Neural cell (in vitro differentiated cells): ENCODE measurements around the gene TCEAL9. TPM values are rescaled to one million over a fixed set of nuclear protein-coding genes. Genes with fewer than 3 reads are reported as not detected.
A peak's percentile ranks its signal among the peaks of the same experiment; 100 is the strongest.

Experiments
- H2AFZ ChIP-seq: fragments of 200-600, 300-800 bp; sonication (generic), shearing (Covaris generic); 2 replicates; pipeline ENCODE4 v1.6.0; 2014; ENCODE audit warnings: low read depth, mild to moderate bottlenecking, antibody characterized with exemption, low read length, moderate library complexity
- H3F3A ChIP-seq: fragments of 200-600 bp; shearing (Covaris generic); 2 replicates; pipeline ENCODE4 v1.6.1; 2016; ENCODE audit warnings: mild to moderate bottlenecking, moderate library complexity, mixed read lengths, antibody characterized with exemption, low read length; ENCODE audit not compliant: insufficient read depth, poor library complexity, severe bottlenecking
- H3K27ac ChIP-seq: fragments of 200-600, 300-800 bp; sonication (generic), shearing (Covaris generic); 2 replicates; pipeline ENCODE4 v1.5.1; 2014; ENCODE audit warnings: mild to moderate bottlenecking, low read length, moderate library complexity
- H3K27me3 ChIP-seq: fragments of 300-800, 200-600 bp; sonication (generic), shearing (Covaris generic); 2 replicates; pipeline ENCODE4 v1.6.0; 2014; ENCODE audit warnings: mild to moderate bottlenecking, low read depth, low read length, moderate library complexity; ENCODE audit not compliant: insufficient read depth
- H3K36me3 ChIP-seq: fragments of 300-800, 200-600 bp; sonication (generic), shearing (Covaris generic); 2 replicates; pipeline ENCODE4 v1.5.1; 2014; ENCODE audit warnings: mild to moderate bottlenecking, antibody characterized with exemption, low read length, moderate library complexity; ENCODE audit not compliant: insufficient read depth
- H3K4me2 ChIP-seq: fragments of 300-800, 200-600 bp; sonication (generic), shearing (Covaris generic); 2 replicates; pipeline ENCODE4 v1.6.0; 2014; ENCODE audit warnings: mild to moderate bottlenecking, low read length
- H3K4me3 ChIP-seq: fragments of 300-800, 200-600 bp; sonication (generic), shearing (Covaris generic); 2 replicates; pipeline ENCODE4 v1.5.1; 2014; ENCODE audit warnings: mild to moderate bottlenecking, low read length, moderate library complexity
- H3K79me2 ChIP-seq: fragments of 200-600 bp; shearing (Covaris generic); replicated peaks from 2 replicates; pipeline ENCODE4 v1.6.0; 2014; ENCODE audit warnings: mild to moderate bottlenecking, low read length, moderate library complexity; ENCODE audit not compliant: insufficient read depth
- H3K9ac ChIP-seq: fragments of 300-800, 200-600 bp; sonication (generic), shearing (Covaris generic); 2 replicates; pipeline ENCODE4 v1.6.1; 2016; ENCODE audit warnings: mild to moderate bottlenecking, low read length, mixed read lengths
- H3K9me2 ChIP-seq: fragments of 200-600 bp; shearing (Covaris generic); 2 replicates; pipeline ENCODE4 v1.6.1; 2016; ENCODE audit warnings: mild to moderate bottlenecking, low read length, mixed read lengths; ENCODE audit not compliant: insufficient read depth
- H3K9me3 ChIP-seq: fragments of 200-600, 300-800 bp; sonication (generic), shearing (Covaris generic); 2 replicates; pipeline ENCODE4 v1.6.1; 2016; ENCODE audit warnings: mild to moderate bottlenecking, mixed run types, low read length, moderate library complexity, mixed read lengths
- H4K20me1 ChIP-seq: fragments of 200-600 bp; shearing (Covaris generic); 2 replicates; pipeline ENCODE4 v1.6.1; 2016; ENCODE audit warnings: mild to moderate bottlenecking, mixed run types; ENCODE audit not compliant: insufficient read depth
- EZH2 ChIP-seq: fragments of 200-600, 300-800 bp; shearing (Covaris generic), sonication (generic); IDR thresholded peaks from 2 replicates; pipeline ENCODE4 v1.6.1; 2014; ENCODE audit warnings: antibody characterized with exemption, low read length, borderline replicate concordance, mild to moderate bottlenecking; ENCODE audit not compliant: insufficient read depth, poor library complexity, severe bottlenecking
- MXI1 ChIP-seq: fragments of 450-650 bp; conservative IDR thresholded peaks from 2 replicates; pipeline ENCODE4 v1.6.1; 2014; ENCODE audit warnings: antibody characterized with exemption, mild to moderate bottlenecking; ENCODE audit not compliant: poor library complexity, severe bottlenecking
- POLR2AphosphoS5 ChIP-seq: IDR thresholded peaks from 2 replicates; pipeline ENCODE4 v1.6.1; 2012
- RAD21 ChIP-seq: fragments of 450-650 bp; conservative IDR thresholded peaks from 2 replicates; pipeline ENCODE4 v1.6.1; 2014; ENCODE audit warnings: antibody characterized with exemption, mild to moderate bottlenecking, moderate library complexity
- SMC3 ChIP-seq: fragments of 450-650 bp; conservative IDR thresholded peaks from 2 replicates; pipeline ENCODE4 v1.6.1; 2014; ENCODE audit warnings: antibody characterized with exemption, mild to moderate bottlenecking, moderate library complexity; ENCODE audit not compliant: poor library complexity
- TAF1 ChIP-seq: IDR thresholded peaks from 2 replicates; pipeline ENCODE4 v1.6.1; 2012; ENCODE audit warnings: low read depth
- polyA minus RNA-seq: library from RNA; depleted of rRNA, polyadenylated mRNA; stranded (reverse); fragments of >200 nt; gene quantifications from 2 replicates; pipeline ENCODE4 v1.2.3, GENCODE V29; 2014
- polyA plus RNA-seq: library from polyadenylated mRNA; depleted of rRNA; stranded (reverse); fragments of >200 nt; gene quantifications from 2 replicates; pipeline ENCODE4 v1.2.3, GENCODE V29; 2014
- TF ChIP-seq, protein P1 (sequence below): IDR thresholded peaks from 2 replicates; pipeline ENCODE4 v1.6.1; 2012; ENCODE audit warnings: borderline replicate concordance
- TF ChIP-seq, protein P2 (sequence below): fragments of 450-650 bp; IDR thresholded peaks from 2 replicates; pipeline ENCODE4 v1.5.1; 2014; ENCODE audit warnings: antibody characterized with exemption, mild to moderate bottlenecking, moderate library complexity; ENCODE audit not compliant: poor library complexity, severe bottlenecking

The TCEAL9 gene
- polyA plus RNA-seq = 84.5 and 102 TPM in 2 replicates
- polyA minus RNA-seq = 39.4 and 52.0 TPM in 2 replicates

- no peaks in the 10 kb centered on the region for H3K9me2 ChIP-seq
- H2AFZ ChIP-seq = peak within 1 kb of the TSS; percentile 4
- no peaks in the 10 kb centered on the region for H3F3A ChIP-seq
- H3K27ac ChIP-seq = peak within 1 kb of the TSS; percentile 84
- peak within 1 kb of the TSS; percentile 90 for H3K9ac ChIP-seq
- no peak for TF ChIP-seq SMC3
- peak; percentile 32 for TF ChIP-seq TAF1
- no peak for TF ChIP-seq EZH2
- TF ChIP-seq RAD21 = no peak
- peak; percentile 94 for TF ChIP-seq POLR2AphosphoS5
- TF ChIP-seq, protein P1, sequence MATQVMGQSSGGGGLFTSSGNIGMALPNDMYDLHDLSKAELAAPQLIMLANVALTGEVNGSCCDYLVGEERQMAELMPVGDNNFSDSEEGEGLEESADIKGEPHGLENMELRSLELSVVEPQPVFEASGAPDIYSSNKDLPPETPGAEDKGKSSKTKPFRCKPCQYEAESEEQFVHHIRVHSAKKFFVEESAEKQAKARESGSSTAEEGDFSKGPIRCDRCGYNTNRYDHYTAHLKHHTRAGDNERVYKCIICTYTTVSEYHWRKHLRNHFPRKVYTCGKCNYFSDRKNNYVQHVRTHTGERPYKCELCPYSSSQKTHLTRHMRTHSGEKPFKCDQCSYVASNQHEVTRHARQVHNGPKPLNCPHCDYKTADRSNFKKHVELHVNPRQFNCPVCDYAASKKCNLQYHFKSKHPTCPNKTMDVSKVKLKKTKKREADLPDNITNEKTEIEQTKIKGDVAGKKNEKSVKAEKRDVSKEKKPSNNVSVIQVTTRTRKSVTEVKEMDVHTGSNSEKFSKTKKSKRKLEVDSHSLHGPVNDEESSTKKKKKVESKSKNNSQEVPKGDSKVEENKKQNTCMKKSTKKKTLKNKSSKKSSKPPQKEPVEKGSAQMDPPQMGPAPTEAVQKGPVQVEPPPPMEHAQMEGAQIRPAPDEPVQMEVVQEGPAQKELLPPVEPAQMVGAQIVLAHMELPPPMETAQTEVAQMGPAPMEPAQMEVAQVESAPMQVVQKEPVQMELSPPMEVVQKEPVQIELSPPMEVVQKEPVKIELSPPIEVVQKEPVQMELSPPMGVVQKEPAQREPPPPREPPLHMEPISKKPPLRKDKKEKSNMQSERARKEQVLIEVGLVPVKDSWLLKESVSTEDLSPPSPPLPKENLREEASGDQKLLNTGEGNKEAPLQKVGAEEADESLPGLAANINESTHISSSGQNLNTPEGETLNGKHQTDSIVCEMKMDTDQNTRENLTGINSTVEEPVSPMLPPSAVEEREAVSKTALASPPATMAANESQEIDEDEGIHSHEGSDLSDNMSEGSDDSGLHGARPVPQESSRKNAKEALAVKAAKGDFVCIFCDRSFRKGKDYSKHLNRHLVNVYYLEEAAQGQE = peak; percentile 80
- peak; percentile 29 for TF ChIP-seq MXI1
- TF ChIP-seq, protein P2, sequence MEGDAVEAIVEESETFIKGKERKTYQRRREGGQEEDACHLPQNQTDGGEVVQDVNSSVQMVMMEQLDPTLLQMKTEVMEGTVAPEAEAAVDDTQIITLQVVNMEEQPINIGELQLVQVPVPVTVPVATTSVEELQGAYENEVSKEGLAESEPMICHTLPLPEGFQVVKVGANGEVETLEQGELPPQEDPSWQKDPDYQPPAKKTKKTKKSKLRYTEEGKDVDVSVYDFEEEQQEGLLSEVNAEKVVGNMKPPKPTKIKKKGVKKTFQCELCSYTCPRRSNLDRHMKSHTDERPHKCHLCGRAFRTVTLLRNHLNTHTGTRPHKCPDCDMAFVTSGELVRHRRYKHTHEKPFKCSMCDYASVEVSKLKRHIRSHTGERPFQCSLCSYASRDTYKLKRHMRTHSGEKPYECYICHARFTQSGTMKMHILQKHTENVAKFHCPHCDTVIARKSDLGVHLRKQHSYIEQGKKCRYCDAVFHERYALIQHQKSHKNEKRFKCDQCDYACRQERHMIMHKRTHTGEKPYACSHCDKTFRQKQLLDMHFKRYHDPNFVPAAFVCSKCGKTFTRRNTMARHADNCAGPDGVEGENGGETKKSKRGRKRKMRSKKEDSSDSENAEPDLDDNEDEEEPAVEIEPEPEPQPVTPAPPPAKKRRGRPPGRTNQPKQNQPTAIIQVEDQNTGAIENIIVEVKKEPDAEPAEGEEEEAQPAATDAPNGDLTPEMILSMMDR = no peak
- H3K4me2 ChIP-seq = peak within 1 kb of the TSS; percentile 73
- H3K79me2 ChIP-seq = peaks cover 4% of the 10 kb centered on the region
- H4K20me1 ChIP-seq = no peaks in the 10 kb centered on the region
- no peaks in the 10 kb centered on the region for H3K36me3 ChIP-seq
- peak within 1 kb of the TSS; percentile 79 for H3K4me3 ChIP-seq
- H3K27me3 ChIP-seq = no peaks in the 10 kb centered on the region
- H3K9me3 ChIP-seq = no peaks in the 10 kb centered on the region
Observed at GRCh38 chrX:103356130-103356798, at the start of gene TCEAL9. TSS of gene TCEAL9 (plus strand) at chrX:103356506. CDS start at chrX:103357685, 1,179 bp downstream.

DNA sequence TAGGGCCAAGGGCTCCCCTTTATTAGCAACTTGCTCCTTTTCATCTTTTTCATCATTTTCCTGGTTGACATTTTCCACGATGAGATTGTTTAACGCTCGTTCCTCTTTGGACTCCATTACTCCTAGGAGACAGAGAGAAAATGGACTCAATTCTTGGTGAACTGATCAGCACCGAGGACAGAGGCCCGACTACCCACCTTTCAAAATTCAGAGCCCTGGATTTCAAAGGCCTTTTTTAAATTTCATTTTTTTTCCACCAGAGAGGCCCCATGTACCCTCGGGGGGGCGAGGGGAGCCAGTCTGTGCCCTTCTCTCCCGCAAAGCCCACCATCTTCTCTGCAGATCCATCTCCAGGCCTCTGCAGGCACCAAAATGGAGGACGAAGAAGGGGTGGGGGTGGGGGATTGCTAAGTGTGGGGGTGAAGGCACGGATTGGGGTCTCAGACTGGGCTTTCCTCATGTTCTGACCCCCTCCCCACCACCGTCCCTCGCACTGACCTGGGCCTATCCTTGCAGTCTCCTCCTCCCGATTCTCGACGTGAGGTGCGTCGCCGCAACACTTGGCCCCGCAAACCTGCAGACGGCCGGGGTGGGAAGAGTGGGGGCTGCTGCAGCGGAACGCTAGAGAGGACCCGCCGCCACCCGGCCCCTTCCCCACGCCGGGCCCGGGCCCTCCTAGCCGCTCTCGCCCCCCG lies 46.3 kb upstream of the TCEAL9 start:
- H3K36me3 ChIP-seq = no peaks in the 10 kb centered on the region
- H3K4me3 ChIP-seq = peak overlapping the region; percentile 85
- TF ChIP-seq, protein P1 = peak; percentile 15
- TF ChIP-seq SMC3 (no peak), EZH2 (no peak), TAF1 (peak; percentile 3)
- TF ChIP-seq, protein P2 = no peak
- no peaks in the 10 kb centered on the region for H3K9me3 ChIP-seq
- H3F3A ChIP-seq = no peaks in the 10 kb centered on the region
- peaks cover 3% of the 10 kb centered on the region for H3K79me2 ChIP-seq
- H3K27me3 ChIP-seq = no peaks in the 10 kb centered on the region
- H3K4me2 ChIP-seq = peak overlapping the region; percentile 76
- H3K9me2 ChIP-seq = no peaks in the 10 kb centered on the region
- H3K27ac ChIP-seq = peak overlapping the region; percentile 80
- H3K9ac ChIP-seq = peak overlapping the region; percentile 93
- no peaks in the 10 kb centered on the region for H4K20me1 ChIP-seq
- peak overlapping the region; percentile 33 for H2AFZ ChIP-seq
